Dedifferentiated amniotic fluid mesenchymal stem cell (primary cell): Measurements from ENCODE around the gene ARMC3.

Source experiments
- DNase-seq: peaks from one replicate; pipeline ENCODE4 v3.0.0-alpha.2; 2016; ENCODE audit errors: extremely low spot score

Gene ARMC3

GRCh38 chr10:22992075-22992474, 64.2 kb downstream of the ARMC3 start:
- DNase-seq: no peak

GRCh38 chr10:22992621-22993020, 64.8 kb downstream of the ARMC3 start:
- no peak for DNase-seq

- DNase-seq: no peak
Measured at GRCh38 chr10:22993314-22993713, 65.5 kb downstream of the ARMC3 start.

DNA sequence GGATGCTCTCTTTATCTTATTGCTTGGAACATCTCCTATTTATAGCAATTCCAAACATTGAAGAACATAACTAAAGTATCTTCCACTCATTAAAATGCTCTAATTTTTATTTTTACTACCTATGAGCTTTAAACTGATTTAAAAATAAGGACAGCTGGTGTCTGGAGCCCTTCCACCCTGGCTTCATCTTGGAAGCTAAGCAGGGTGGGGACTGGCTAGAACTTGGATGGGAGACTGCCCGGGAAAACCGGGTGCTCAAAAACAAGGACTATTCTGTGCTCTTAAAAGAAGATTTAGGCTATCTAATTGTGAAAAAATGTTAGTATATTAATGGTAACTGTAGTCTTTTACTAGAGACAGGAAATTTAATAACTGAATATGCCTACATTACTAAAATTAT, 69.2 kb downstream of the ARMC3 start:
- no peak for DNase-seq

GRCh38 chr10:22998091-22998490, 70.2 kb downstream of the ARMC3 start:
- DNase-seq: no peak

DNA sequence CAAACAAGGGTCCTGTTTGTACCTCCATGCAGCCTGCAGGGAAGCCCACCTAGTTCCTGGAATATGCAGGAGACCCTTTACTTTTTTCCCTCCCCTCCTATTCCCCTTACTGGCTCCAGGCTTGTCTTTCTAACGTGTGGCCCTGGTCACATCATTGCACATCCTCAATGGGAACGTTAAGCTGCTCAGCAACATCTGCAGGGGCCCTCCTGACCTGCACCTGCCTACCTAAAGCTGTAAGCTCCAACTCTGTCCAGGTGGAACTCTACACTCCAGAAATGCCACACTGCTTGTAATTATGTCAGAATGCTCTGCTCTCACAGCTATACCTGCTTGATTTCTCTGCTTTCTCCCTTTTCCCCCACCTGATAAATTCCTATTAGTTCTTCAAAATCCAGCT, 72.1 kb downstream of the ARMC3 start:
- no peak for DNase-seq

DNA sequence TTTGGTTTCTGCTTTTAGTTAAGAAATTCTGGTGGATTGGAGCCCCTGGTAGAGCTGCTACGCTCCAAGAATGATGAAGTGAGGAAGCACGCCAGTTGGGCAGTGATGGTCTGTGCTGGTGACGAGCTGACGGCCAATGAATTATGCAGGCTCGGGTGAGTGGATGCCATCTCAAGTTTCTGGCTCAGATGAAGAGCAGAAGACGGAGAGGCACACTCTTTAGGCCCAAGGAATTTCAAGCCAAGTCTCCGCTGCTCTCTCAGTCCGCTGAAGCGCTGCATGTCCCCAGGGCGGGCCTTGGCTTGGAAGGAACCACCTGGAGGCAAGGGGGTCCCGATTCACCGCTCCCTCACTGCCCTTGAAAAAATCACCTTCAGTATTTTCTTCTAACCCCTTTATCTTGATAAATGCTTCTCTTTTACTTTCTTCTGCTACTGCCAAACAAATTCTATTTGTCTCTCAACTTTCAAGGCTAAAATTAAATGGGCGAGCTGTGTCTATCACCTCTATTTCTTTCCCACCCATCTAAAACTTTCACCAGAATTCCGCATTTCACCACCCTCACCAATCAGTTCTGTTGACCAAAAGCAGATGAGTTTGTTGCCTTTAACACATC, 74.2 kb downstream of the ARMC3 start:
- no peak for DNase-seq

DNA sequence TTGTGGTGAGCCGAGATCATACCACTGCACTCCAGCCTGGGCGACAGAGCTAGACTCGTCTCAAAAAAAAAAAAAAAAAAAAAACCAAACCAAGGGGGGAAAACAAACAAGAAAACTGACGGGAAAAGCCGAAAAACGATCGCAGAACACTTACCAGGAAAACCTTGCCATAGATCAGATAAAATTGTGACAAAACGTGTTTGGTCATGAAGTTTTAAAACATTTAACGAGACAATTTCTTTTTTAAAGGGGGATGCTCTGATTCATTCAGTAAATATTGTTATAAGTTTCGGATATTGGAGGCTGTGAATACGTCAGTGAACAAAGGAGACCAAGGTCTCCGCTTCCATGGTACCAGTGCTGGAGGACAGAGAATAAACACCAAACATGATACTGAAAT, 77.3 kb downstream of the ARMC3 start:
- no peak for DNase-seq

- DNase-seq: no peak
Measured at GRCh38 chr10:23013581-23014335, 85.9 kb downstream of the ARMC3 start.

DNA sequence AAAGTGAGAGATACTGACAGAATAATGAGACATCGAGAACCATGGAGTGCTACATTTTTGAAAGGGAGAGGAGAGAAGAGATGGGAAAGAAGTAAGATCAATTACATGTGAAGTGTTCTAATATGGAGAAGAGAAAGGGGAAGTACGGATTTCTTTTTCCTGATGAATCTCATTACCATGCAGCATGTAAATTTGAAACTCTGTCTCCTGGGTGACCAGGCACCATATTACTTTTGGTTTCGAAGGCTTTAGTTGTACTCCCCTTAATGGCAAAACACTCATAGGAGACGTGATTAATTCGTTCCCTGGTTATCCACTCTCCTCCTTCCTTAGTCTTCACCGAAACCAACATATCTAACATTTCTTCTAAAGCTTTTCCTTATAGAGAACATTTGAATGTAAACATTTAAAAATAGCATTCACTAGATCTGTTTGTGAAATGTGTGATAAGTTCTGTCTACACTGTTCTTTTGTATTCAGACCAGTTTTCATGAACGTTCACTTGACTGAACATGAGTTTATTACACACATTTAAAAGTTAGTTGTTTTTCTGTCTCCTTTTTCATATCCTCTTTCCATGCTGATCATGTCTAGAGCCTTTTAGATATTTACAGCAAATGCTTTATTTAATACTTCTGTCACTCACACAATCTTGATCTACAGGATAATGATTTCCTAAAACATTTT, 87.3 kb downstream of the ARMC3 start:
- DNase-seq: no peak

DNA sequence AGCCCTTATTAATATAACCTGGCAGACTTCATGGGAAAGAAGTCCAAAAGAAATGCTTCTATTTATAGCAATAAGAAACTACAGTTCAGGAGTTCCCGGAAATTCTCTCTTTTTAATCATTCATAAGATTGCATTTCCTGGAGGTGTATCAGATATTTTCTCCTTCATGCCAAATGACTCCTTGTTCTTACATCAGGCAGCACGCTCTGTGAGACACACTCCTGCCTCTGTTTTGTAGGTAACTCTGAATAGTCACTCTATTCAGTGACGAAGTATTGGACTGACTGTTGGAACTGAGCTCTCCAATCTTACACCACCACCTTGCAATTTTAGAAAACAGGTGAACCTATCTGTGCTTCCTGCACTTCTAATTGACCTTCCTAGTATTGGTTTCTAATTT, 88.8 kb downstream of the ARMC3 start:
- no peak for DNase-seq

GRCh38 chr10:23019633-23020032, 91.8 kb downstream of the ARMC3 start:
- no peak for DNase-seq

- DNase-seq: no peak
Measured at GRCh38 chr10:23021430-23021829, 93.6 kb downstream of the ARMC3 start.

- no peak for DNase-seq
Measured at GRCh38 chr10:23024002-23024401, 96.1 kb downstream of the ARMC3 start.

DNA sequence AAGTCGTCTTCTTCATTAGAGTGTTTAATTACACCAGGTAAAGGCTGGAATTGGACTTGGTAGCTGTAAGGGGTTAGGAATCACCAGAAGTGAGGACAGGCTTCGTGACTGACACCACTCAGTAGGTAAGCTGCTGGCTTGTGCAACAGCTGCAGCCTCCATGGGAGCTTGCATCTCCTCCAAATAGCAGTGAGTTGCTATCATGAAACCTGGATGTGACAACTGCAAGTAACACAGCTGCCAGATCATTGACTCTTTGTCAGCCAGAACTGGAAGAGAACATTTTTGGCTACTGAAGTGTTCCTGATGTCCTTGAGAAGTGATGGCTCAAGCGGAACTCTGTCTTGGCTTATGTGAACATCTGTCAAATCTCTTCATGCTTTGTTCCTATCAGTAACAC, 103.5 kb downstream of the ARMC3 start:
- DNase-seq: no peak

DNA sequence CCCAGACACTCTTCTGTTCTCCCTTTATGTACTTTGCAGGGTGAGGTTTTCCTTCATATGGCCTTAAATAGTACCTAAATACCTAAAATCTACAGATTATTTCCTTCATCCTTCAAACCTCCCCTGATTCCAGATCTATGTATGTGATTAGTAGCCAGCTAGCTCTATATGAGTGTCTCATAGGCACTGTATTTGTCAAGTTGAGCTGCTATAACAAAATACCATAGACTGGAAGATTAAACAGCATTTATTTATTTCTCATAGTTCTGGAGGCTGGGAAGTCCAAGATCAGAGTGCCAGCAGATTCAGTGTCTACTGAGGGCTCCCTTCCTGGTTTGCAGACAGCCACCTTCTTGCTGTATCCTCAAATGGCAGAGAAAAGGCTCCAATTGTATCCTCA, 106.9 kb downstream of the ARMC3 start:
- no peak for DNase-seq

GRCh38 chr10:23035569-23035968, 107.7 kb downstream of the ARMC3 start:
- DNase-seq: no peak

- no peak for DNase-seq
Measured at GRCh38 chr10:23037152-23037551, 109.3 kb downstream of the ARMC3 start.

GRCh38 chr10:23037561-23037960, 109.7 kb downstream of the ARMC3 start:
- DNase-seq: no peak

DNA sequence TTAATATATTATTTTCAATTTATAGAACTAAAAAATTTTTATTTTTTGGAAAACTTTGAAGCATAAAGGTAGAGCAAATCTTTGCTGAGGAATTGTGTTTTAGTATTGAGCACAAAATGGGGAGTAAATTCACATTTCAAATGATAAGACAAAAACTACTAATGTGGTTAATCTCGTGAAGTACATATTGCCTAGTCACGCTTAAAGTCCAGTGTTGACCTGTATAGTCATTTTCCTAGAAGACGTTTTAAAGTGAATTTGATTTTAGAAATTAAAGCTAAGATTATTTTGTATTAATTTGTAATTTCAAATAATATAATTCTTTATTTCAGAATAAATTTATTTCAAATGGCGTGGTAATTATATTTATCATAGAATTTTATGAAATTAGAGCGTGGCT, 110.3 kb downstream of the ARMC3 start:
- no peak for DNase-seq

- DNase-seq: no peak
Measured at GRCh38 chr10:23040002-23040401, 112.1 kb downstream of the ARMC3 start.

DNA sequence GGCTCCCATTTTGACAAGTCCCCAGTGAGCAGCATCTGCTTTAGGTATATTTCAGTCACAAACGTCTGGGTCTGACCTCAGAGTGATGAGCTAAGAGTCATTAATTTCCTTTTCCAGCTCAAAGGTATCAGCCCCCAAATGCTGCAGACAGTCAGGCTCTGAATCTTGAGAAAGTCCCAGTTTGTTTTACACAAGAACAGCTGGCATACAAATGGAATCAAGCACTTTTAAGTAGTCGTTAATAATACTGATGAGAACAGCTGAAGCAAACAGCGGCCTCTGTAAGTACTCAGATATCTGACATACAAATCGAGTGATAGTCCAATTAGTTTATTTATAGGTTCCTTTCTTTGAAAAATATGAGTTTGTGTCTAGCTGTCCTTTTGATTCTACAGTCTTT, 118.2 kb downstream of the ARMC3 start:
- no peak for DNase-seq
